ENCODE measurements around the gene VIPAS39. TPM values are rescaled to one million over a fixed set of nuclear protein-coding genes. Genes with fewer than 3 reads are reported as not detected.
"Not testable (repeated sequence)": the region's sequence is repeated elsewhere in the genome, so short reads cannot be mapped to it uniquely, and the experiment has no call there.

Gene VIPAS39
- total RNA-seq, 4 donors from 2014 or later = 10.5 to 24.0 (median 16.2) TPM

- peaks cover 0 to 81% (median 20%) of the 10 kb centered on the region in 3 donors for H3K36me3 ChIP-seq
- H3K9me3 ChIP-seq = peaks cover 0 to 29% (median 0%) of the 10 kb centered on the region in 4 donors
- no peak for TF ChIP-seq POLR2A (IDR thresholded peaks at IDR 0.05)
- TF ChIP-seq EP300 (IDR thresholded peaks at IDR 0.05) = no peak
- TF ChIP-seq, protein P1, sequence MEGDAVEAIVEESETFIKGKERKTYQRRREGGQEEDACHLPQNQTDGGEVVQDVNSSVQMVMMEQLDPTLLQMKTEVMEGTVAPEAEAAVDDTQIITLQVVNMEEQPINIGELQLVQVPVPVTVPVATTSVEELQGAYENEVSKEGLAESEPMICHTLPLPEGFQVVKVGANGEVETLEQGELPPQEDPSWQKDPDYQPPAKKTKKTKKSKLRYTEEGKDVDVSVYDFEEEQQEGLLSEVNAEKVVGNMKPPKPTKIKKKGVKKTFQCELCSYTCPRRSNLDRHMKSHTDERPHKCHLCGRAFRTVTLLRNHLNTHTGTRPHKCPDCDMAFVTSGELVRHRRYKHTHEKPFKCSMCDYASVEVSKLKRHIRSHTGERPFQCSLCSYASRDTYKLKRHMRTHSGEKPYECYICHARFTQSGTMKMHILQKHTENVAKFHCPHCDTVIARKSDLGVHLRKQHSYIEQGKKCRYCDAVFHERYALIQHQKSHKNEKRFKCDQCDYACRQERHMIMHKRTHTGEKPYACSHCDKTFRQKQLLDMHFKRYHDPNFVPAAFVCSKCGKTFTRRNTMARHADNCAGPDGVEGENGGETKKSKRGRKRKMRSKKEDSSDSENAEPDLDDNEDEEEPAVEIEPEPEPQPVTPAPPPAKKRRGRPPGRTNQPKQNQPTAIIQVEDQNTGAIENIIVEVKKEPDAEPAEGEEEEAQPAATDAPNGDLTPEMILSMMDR (IDR thresholded peaks at IDR 0.05) = no peak
- no peaks in the 10 kb centered on the region for H3K4me1 ChIP-seq
- H3K27ac ChIP-seq = no peak within 1 kb of the TSS
- no peaks in the 10 kb centered on the region for H3K27me3 ChIP-seq
- DNase-seq (ENCODE audit: low spot score in 2 of 2) = no peak
- no peak within 1 kb of the TSS for H3K4me3 ChIP-seq
- 93 to 100% methylated on average over 1 of the region's 1 CpG for WGBS, 2 donors
These were observed 34.0 kb downstream of the VIPAS39 start, which contains the start of gene NOXRED1 for GRCh38 chr14:77423423-77423822. Gene NOXRED1, minus strand, starts transcription at chr14:77423523. Its CDS starts 634 bp downstream, at chr14:77422889.

GRCh38 chr14:77421201-77421600 is 36.2 kb downstream of the VIPAS39 start:
- H3K4me1 ChIP-seq = no peaks in the 10 kb centered on the region
- H3K27ac ChIP-seq = no peak overlapping the region
- H3K4me3 ChIP-seq = no peak overlapping the region
- TF ChIP-seq, protein P1 (IDR thresholded peaks at IDR 0.05) = no peak
- TF ChIP-seq POLR2A (IDR thresholded peaks at IDR 0.05) (no peak), EP300 (IDR thresholded peaks at IDR 0.05) (no peak)
- H3K27me3 ChIP-seq = no peaks in the 10 kb centered on the region
- H3K36me3 ChIP-seq = peaks cover 0 to 59% (median 6%) of the 10 kb centered on the region in 3 donors
- 54 to 78% methylated on average over 2 of the region's 2 CpGs for WGBS, 2 donors
- H3K9me3 ChIP-seq = peaks cover 0 to 36% (median 0%) of the 10 kb centered on the region in 4 donors
- no peak for DNase-seq (ENCODE audit: low spot score in 2 of 2)

GRCh38 chr14:77416836-77417235 is 40.6 kb downstream of the VIPAS39 start:
- H3K27ac ChIP-seq = no peak overlapping the region
- H3K4me3 ChIP-seq = no peak overlapping the region
- H3K4me1 ChIP-seq = no peaks in the 10 kb centered on the region
- peaks cover 0 to 36% (median 0%) of the 10 kb centered on the region in 4 donors for H3K9me3 ChIP-seq
- 87 to 90% methylated on average over 8 of the region's 8 CpGs for WGBS, 2 donors
- DNase-seq (ENCODE audit: low spot score in 2 of 2) = no peak
- TF ChIP-seq EP300 (IDR thresholded peaks at IDR 0.05) (no peak), POLR2A (IDR thresholded peaks at IDR 0.05) (no peak)
- TF ChIP-seq, protein P1 (IDR thresholded peaks at IDR 0.05) = no peak
- no peaks in the 10 kb centered on the region for H3K27me3 ChIP-seq
- peaks cover 0 to 15% (median 0%) of the 10 kb centered on the region in 3 donors for H3K36me3 ChIP-seq

DNA sequence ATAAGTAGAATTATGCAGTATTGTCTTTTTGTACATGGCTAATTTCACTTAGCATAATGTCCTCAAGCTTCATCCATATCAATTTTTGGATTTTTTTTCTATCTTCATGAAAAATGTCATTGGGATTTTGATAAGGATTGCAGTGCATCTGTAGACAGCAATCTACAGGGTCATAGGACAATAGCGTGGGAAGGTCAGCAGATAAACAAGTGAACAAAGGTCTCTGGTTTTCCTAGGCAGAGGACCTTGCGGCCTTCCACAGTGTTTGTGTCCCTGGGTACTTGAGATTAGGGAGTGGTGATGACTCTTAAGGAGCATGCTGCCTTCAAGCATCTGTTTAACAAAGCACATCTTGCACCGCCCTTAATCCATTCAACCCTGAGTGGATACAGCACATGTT is 41.3 kb downstream of the VIPAS39 start:
- H3K4me3 ChIP-seq; H3K27me3 ChIP-seq; H3K4me1 ChIP-seq; H3K27ac ChIP-seq; H3K36me3 ChIP-seq; DNase-seq (ENCODE audit: low spot score in 2 of 2): not testable (repeated sequence)
- H3K9me3 ChIP-seq = peaks cover 0 to 34% (median 0%) of the 10 kb centered on the region in 4 donors
- WGBS, 2 donors = 86 to 94% methylated on average over 2 of the region's 3 CpGs

- H3K9me3 ChIP-seq = peaks cover 0 to 29% (median 0%) of the 10 kb centered on the region in 4 donors
- DNase-seq (ENCODE audit: low spot score in 2 of 2); H3K27me3 ChIP-seq; H3K4me3 ChIP-seq; H3K4me1 ChIP-seq; H3K27ac ChIP-seq; H3K36me3 ChIP-seq: not testable (repeated sequence)
- WGBS, 2 donors = 91 to 92% methylated on average over 10 of the region's 10 CpGs
These were observed 41.9 kb downstream of the VIPAS39 start for GRCh38 chr14:77415403-77416030.

GRCh38 chr14:77409131-77409533 is 48.3 kb downstream of the VIPAS39 start:
- Histone ChIP-seq H3K36me3 (no peaks in the 10 kb centered on the region), H3K27ac (no peak overlapping the region), H3K9me3 (no peaks in the 10 kb centered on the region), H3K4me3 (no peak overlapping the region), H3K27me3 (no peaks in the 10 kb centered on the region), H3K4me1 (no peaks in the 10 kb centered on the region)
- no peak for DNase-seq (ENCODE audit: low spot score in 2 of 2)
- WGBS, 2 donors = 39 to 42% methylated on average over 3 of the region's 3 CpGs
- TF ChIP-seq POLR2A (IDR thresholded peaks at IDR 0.05) = no peak
- TF ChIP-seq EP300 (IDR thresholded peaks at IDR 0.05) = no peak
- TF ChIP-seq, protein P1 (IDR thresholded peaks at IDR 0.05) = peak in 1 of 5 experiments; percentile 8

Data from tibial nerve (tissue), 4 donors.